Liver (tissue), 9 donors: Measurements from ENCODE around the gene SLC16A4. TPM values are rescaled to one million over a fixed set of nuclear protein-coding genes. Genes with fewer than 3 reads are reported as not detected.

Experiments
- DNase-seq: peaks from one replicate; pipeline ENCODE4 v3.0.0-alpha.2; 2017; ENCODE audit warnings: low spot score
- H3K27ac ChIP-seq, 2 donors: one replicate each; pipeline ENCODE4 v1.7.0; 2013; ENCODE audit warnings: inconsistent platforms in 2 of 2, low read length in 2 of 2, control low read depth in 1 of 2, low read depth in 1 of 2, mild to moderate bottlenecking in 1 of 2
- H3K27me3 ChIP-seq, 4 donors: one replicate each; pipeline versions ENCODE4 v1.6.1 to v1.7.0; 2013; ENCODE audit warnings: low read length in 3 of 4, inconsistent platforms in 1 of 4, mild to moderate bottlenecking in 1 of 4, moderate library complexity in 1 of 4; ENCODE audit not compliant: control insufficient read depth in 4 of 4, insufficient read depth in 4 of 4
- H3K36me3 ChIP-seq, 4 donors: one replicate each; pipeline versions ENCODE4 v1.6.1 to v1.7.0; 2013; ENCODE audit warnings: low read length in 3 of 4, mild to moderate bottlenecking in 3 of 4, low read depth in 1 of 4, moderate library complexity in 1 of 4; ENCODE audit not compliant: control insufficient read depth in 4 of 4, insufficient read depth in 3 of 4
- H3K4me1 ChIP-seq, 4 donors: one replicate each; pipeline versions ENCODE4 v1.6.1 to v1.7.0; 2013; ENCODE audit warnings: low read length in 3 of 4, mild to moderate bottlenecking in 3 of 4, moderate library complexity in 1 of 4; ENCODE audit not compliant: control insufficient read depth in 4 of 4, insufficient read depth in 4 of 4
- H3K4me3 ChIP-seq, 3 donors: one replicate each; pipeline versions ENCODE4 v1.6.1 to v1.7.0; 2013; ENCODE audit warnings: low read length in 3 of 3, control low read depth in 1 of 3, low read depth in 1 of 3, mild to moderate bottlenecking in 1 of 3
- H3K9ac ChIP-seq, 2 donors: one replicate each; pipeline ENCODE4 v1.7.0; 2013; ENCODE audit warnings: low read length in 2 of 2, mild to moderate bottlenecking in 2 of 2, moderate library complexity in 2 of 2, control low read depth in 1 of 2, low read depth in 1 of 2
- H3K9me3 ChIP-seq, 4 donors: one replicate each; pipeline versions ENCODE4 v1.6.1 to v1.7.0; 2013; ENCODE audit warnings: low read length in 3 of 4; ENCODE audit not compliant: control insufficient read depth in 4 of 4
- ATF3 ChIP-seq: IDR thresholded peaks from 2 replicates; pipeline ENCODE4 v1.6.1; 2016; ENCODE audit warnings: antibody characterized with exemption
- CTCF ChIP-seq: fragments of 150-350 bp; IDR thresholded peaks from 2 replicates; pipeline ENCODE4 v1.5.1; 2017; ENCODE audit warnings: improper control_type of control experiment, low read depth, low read length; ENCODE audit not compliant: missing input control
- FOXA1 ChIP-seq: IDR thresholded peaks from 2 replicates; pipeline ENCODE4 v1.6.1; 2016; ENCODE audit warnings: antibody characterized with exemption
- FOXA2 ChIP-seq: IDR thresholded peaks from 2 replicates; pipeline ENCODE4 v1.6.1; 2016; ENCODE audit warnings: antibody characterized with exemption
- GABPA ChIP-seq, 2 donors: IDR thresholded peaks in 1 of 2; conservative IDR thresholded peaks in 1 of 2; 2 replicates each; pipeline ENCODE4 v1.6.1; 2016; ENCODE audit warnings: antibody characterized with exemption in 2 of 2, mild to moderate bottlenecking in 1 of 2, moderate library complexity in 1 of 2
- HNF4A ChIP-seq, 2 donors: conservative IDR thresholded peaks; 2 replicates each; pipeline ENCODE4 v1.6.1; 2016; ENCODE audit warnings: antibody characterized with exemption in 2 of 2, mild to moderate bottlenecking in 2 of 2
- HNF4G ChIP-seq: IDR thresholded peaks from 2 replicates; pipeline ENCODE4 v1.6.1; 2016; ENCODE audit warnings: antibody characterized with exemption
- MAX ChIP-seq: IDR thresholded peaks from 2 replicates; pipeline ENCODE4 v1.6.1; 2016; ENCODE audit warnings: antibody characterized with exemption
- NR2F2 ChIP-seq: IDR thresholded peaks from 2 replicates; pipeline ENCODE4 v1.6.1; 2016; ENCODE audit warnings: antibody characterized with exemption
- RAD21 ChIP-seq, 2 donors: IDR thresholded peaks; 2 replicates each; pipeline ENCODE4 v1.6.1; 2016; ENCODE audit warnings: antibody characterized with exemption in 2 of 2, mild to moderate bottlenecking in 2 of 2
- REST ChIP-seq: IDR thresholded peaks from 2 replicates; pipeline ENCODE4 v1.6.1; 2016; ENCODE audit warnings: antibody characterized with exemption, mild to moderate bottlenecking
- RXRA ChIP-seq, 2 donors: IDR thresholded peaks; 2 replicates each; pipeline ENCODE4 v1.6.1; 2017 to 2018; ENCODE audit warnings: antibody characterized with exemption in 2 of 2, mild to moderate bottlenecking in 1 of 2
- SP1 ChIP-seq: IDR thresholded peaks from 2 replicates; pipeline ENCODE4 v1.6.1; 2018; ENCODE audit warnings: antibody characterized with exemption, mild to moderate bottlenecking
- TAF1 ChIP-seq: conservative IDR thresholded peaks from 2 replicates; pipeline ENCODE4 v1.6.1; 2016; ENCODE audit warnings: antibody characterized with exemption, mild to moderate bottlenecking
- YY1 ChIP-seq: IDR thresholded peaks from 2 replicates; pipeline ENCODE4 v1.6.1; 2016; ENCODE audit warnings: antibody characterized with exemption, mild to moderate bottlenecking
- ZBTB33 ChIP-seq: IDR thresholded peaks from 2 replicates; pipeline ENCODE4 v1.6.1; 2016; ENCODE audit warnings: antibody characterized with exemption
- WGBS: extraction: QIAGEN DNeasy Blood & Tissue Kit; methylation state at CpG from one replicate; pipeline ENCODE4 v1.1.7; 2013; 5-methylcytosine and 5-hydroxymethylcytosine counted together
- polyA plus RNA-seq, 2 donors: library from polyadenylated mRNA; stranded (reverse) in 1 of 2; unstranded in 1 of 2; fragments of 200-250 nt in 1 of 2; fragments of >200 nt in 1 of 2; fragmentation: Nextera tagmentation in 1 of 2; extraction: Ambion mirVana in 1 of 2; gene quantifications; one replicate each; pipeline versions ENCODE4 v1.2.1 to v1.2.3, GENCODE V29; 2013 to 2015
- total RNA-seq, 2 donors: library from RNA; depleted of rRNA; stranded (reverse); fragments of >200 nt; gene quantifications; one replicate each; pipeline ENCODE4 v1.2.3, GENCODE V29; 2014
- donor health status: healthy.
- donor health status: healthy.
- donor health status: healthy.
- donor health status: healthy.
- donor health status: healthy.

SLC16A4 gene
- total and polyA plus RNA-seq, 4 donors = 0.72 to 1.8 (median 1.6) TPM

GRCh38 chr1:110408488-110408887 lies 17.7 kb upstream of the SLC16A4 start:
- peak overlapping the region; percentile 78 to 100 (median 81) for H3K4me3 ChIP-seq
- 87% methylated on average over 8 of the region's 8 CpGs for WGBS
- no peak overlapping the region for H3K9ac ChIP-seq
- peaks cover 0 to 16% (median 9%) of the 10 kb centered on the region in 4 donors for H3K36me3 ChIP-seq
- peaks cover 5 to 34% (median 18%) of the 10 kb centered on the region in 4 donors for H3K4me1 ChIP-seq
- no peaks in the 10 kb centered on the region for H3K27me3 ChIP-seq
- peak overlapping the region in 1 of 2 donors; percentile 19 for H3K27ac ChIP-seq
- no peak for TF ChIP-seq MAX
- no peak for TF ChIP-seq CTCF
- TF ChIP-seq RXRA (IDR thresholded peaks at IDR 0.05) = no peak
- no peak for TF ChIP-seq SP1
- TF ChIP-seq HNF4A (conservative IDR thresholded peaks at IDR 0.05) = no peak
- TF ChIP-seq HNF4G = no peak
- no peak for TF ChIP-seq YY1
- no peak for TF ChIP-seq GABPA (IDR thresholded peaks at IDR 0.05 in 1 of 2, conservative IDR thresholded peaks at IDR 0.05 in 1 of 2)
- TF ChIP-seq ATF3 = no peak
- TF ChIP-seq TAF1 = no peak
- TF ChIP-seq RAD21 (IDR thresholded peaks at IDR 0.05) = no peak
- TF ChIP-seq ZBTB33 = no peak
- TF ChIP-seq REST = no peak
- TF ChIP-seq FOXA1 = no peak
- no peak for TF ChIP-seq NR2F2
- TF ChIP-seq FOXA2 = no peak
- no peak for DNase-seq
- no peaks in the 10 kb centered on the region for H3K9me3 ChIP-seq
